Activated T-helper 2 cell treated with anti-CD3 and anti-CD28 coated beads, Interferon-gamma antibody, Interleukin-2, Interleukin-4, amounts not matched to agents 10 μg/mL and 5 μg/mL and 100 μg/mL, durations not matched to agents 14 hours and 24 hours and 36 hours (primary cell): ENCODE measurements around the gene CIITA. TPM values are rescaled to one million over a fixed set of nuclear protein-coding genes. Genes with fewer than 3 reads are reported as not detected.
"Not testable (repeated sequence)": the region's sequence is repeated elsewhere in the genome, so short reads cannot be mapped to it uniquely, and the experiment has no call there.

Experiments used
- DNase-seq: peaks from one replicate; pipeline ENCODE4 v3.0.0; 2021; ENCODE audit warnings: low spot score
- H3K27ac Mint-ChIP-seq: one replicate; pipeline ENCODE4 v1.8.0; 2021; ENCODE audit warnings: mixed read lengths
- H3K27me3 Mint-ChIP-seq: one replicate; pipeline ENCODE4 v1.8.0; 2021; ENCODE audit warnings: low read depth, mixed read lengths
- H3K36me3 Mint-ChIP-seq: one replicate; pipeline ENCODE4 v1.8.0; 2021; ENCODE audit warnings: low read depth, mixed read lengths
- H3K4me1 Mint-ChIP-seq: one replicate; pipeline ENCODE4 v1.8.0; 2021; ENCODE audit warnings: low read depth, mixed read lengths
- H3K4me3 Mint-ChIP-seq: one replicate; pipeline ENCODE4 v1.8.0; 2021; ENCODE audit warnings: low read depth, mild to moderate bottlenecking, moderate library complexity, mixed read lengths
- H3K9me3 Mint-ChIP-seq: one replicate; pipeline ENCODE4 v1.8.0; 2021; ENCODE audit warnings: mixed read lengths
- intact Hi-C: fragments of 100-400 bp; cut with micrococcal nuclease; formaldehyde crosslinking; loops from one replicate; pipeline ENCODE4 v1.15.1; 2023
- total RNA-seq: library from RNA; stranded (reverse); gene quantifications from 2 replicates; pipeline ENCODE4 v1.2.3, GENCODE V29; 2022

Gene CIITA
- total RNA-seq, 1 donor from 2014 or later, result 8.6 TPM

GRCh38 chr16:10951026-10951425 is 74.0 kb downstream of the CIITA start:
- Mint-ChIP-seq H3K4me1 (peaks cover 44% of the 10 kb centered on the region), H3K9me3 (no peaks in the 10 kb centered on the region), H3K27ac (no peak overlapping the region), H3K4me3 (no peak overlapping the region), H3K27me3 (no peaks in the 10 kb centered on the region), H3K36me3 (peaks cover 3% of the 10 kb centered on the region)
- DNase-seq, result no peak
- intact Hi-C loops, result no loop called here

- H3K27ac Mint-ChIP-seq, result peak overlapping the region; percentile 62
- H3K4me1 Mint-ChIP-seq, result peaks cover 54% of the 10 kb centered on the region
- peaks cover 15% of the 10 kb centered on the region for H3K36me3 Mint-ChIP-seq
- DNase-seq, result no peak
- H3K9me3 Mint-ChIP-seq, result no peaks in the 10 kb centered on the region
- intact Hi-C loops, result loop anchor here (1.0 to 5.0 kb wide), 3 partner anchors 9 to 627 kb away; no protein-coding TSS in a partner anchor
- peak overlapping the region; percentile 6 for H3K4me3 Mint-ChIP-seq
- no peaks in the 10 kb centered on the region for H3K27me3 Mint-ChIP-seq
Measured at GRCh38 chr16:10954903-10955302, 77.9 kb downstream of the CIITA start.

- peak overlapping the region; percentile 32 for H3K4me3 Mint-ChIP-seq
- H3K27me3 Mint-ChIP-seq, result no peaks in the 10 kb centered on the region
- no peak for DNase-seq
- no peaks in the 10 kb centered on the region for H3K9me3 Mint-ChIP-seq
- intact Hi-C loops, result loop anchor here (2.0 to 5.0 kb wide), 2 partner anchors 421 to 624 kb away; no protein-coding TSS in a partner anchor
- peaks cover 39% of the 10 kb centered on the region for H3K36me3 Mint-ChIP-seq
- peak overlapping the region; percentile 87 for H3K27ac Mint-ChIP-seq
- H3K4me1 Mint-ChIP-seq, result peaks cover 74% of the 10 kb centered on the region
Measured at GRCh38 chr16:10957771-10958482, 80.9 kb downstream of the CIITA start.

- no peak for DNase-seq
- H3K27me3 Mint-ChIP-seq, result no peaks in the 10 kb centered on the region
- peaks cover 77% of the 10 kb centered on the region for H3K4me1 Mint-ChIP-seq
- no peak overlapping the region for H3K27ac Mint-ChIP-seq
- H3K9me3 Mint-ChIP-seq, result no peaks in the 10 kb centered on the region
- H3K4me3 Mint-ChIP-seq, result no peak overlapping the region
- peaks cover 51% of the 10 kb centered on the region for H3K36me3 Mint-ChIP-seq
- intact Hi-C loops, result loop anchor here (5.0 kb wide), 1 partner anchor 623 kb away; no protein-coding TSS in a partner anchor
Measured at GRCh38 chr16:10959161-10959560, 82.2 kb downstream of the CIITA start.

- Mint-ChIP-seq H3K4me1 (peaks cover 74% of the 10 kb centered on the region), H3K4me3 (no peak overlapping the region), H3K9me3 (peaks cover 5% of the 10 kb centered on the region), H3K27ac (peak overlapping the region; percentile 74), H3K27me3 (no peaks in the 10 kb centered on the region), H3K36me3 (peaks cover 55% of the 10 kb centered on the region)
- intact Hi-C loops, result loop anchor here (5.0 to 10.0 kb wide), 3 partner anchors 681 to 821 kb away; no protein-coding TSS in a partner anchor
- DNase-seq, result no peak
Measured at GRCh38 chr16:10961231-10961630, 84.2 kb downstream of the CIITA start.

GRCh38 chr16:10964039-10964890 is 87.3 kb downstream of the CIITA start:
- peaks cover 67% of the 10 kb centered on the region for H3K4me1 Mint-ChIP-seq
- H3K27ac Mint-ChIP-seq, result peak overlapping the region; percentile 94
- peak; percentile 77 for DNase-seq
- H3K9me3 Mint-ChIP-seq, result peaks cover 8% of the 10 kb centered on the region
- H3K27me3 Mint-ChIP-seq, result no peaks in the 10 kb centered on the region
- intact Hi-C loops, result loop anchor here (1.0 to 10.0 kb wide), 14 partner anchors 10 to 818 kb away; no protein-coding TSS in a partner anchor
- peak overlapping the region; percentile 51 for H3K4me3 Mint-ChIP-seq
- H3K36me3 Mint-ChIP-seq, result peaks cover 62% of the 10 kb centered on the region

- peaks cover 8% of the 10 kb centered on the region for H3K9me3 Mint-ChIP-seq
- H3K36me3 Mint-ChIP-seq, result peaks cover 62% of the 10 kb centered on the region
- H3K4me3 Mint-ChIP-seq, result peak overlapping the region; percentile 63
- H3K4me1 Mint-ChIP-seq, result peaks cover 68% of the 10 kb centered on the region
- no peaks in the 10 kb centered on the region for H3K27me3 Mint-ChIP-seq
- H3K27ac Mint-ChIP-seq, result peak overlapping the region; percentile 92
- peak; percentile 70 for DNase-seq
- intact Hi-C loops, result loop anchor here (1.0 to 10.0 kb wide), 19 partner anchors 11 to 817 kb away; no protein-coding TSS in a partner anchor
Measured at GRCh38 chr16:10964891-10965326, 87.9 kb downstream of the CIITA start.

GRCh38 chr16:10965440-10966061 is 88.5 kb downstream of the CIITA start:
- Mint-ChIP-seq H3K36me3 (peaks cover 65% of the 10 kb centered on the region), H3K4me1 (peaks cover 68% of the 10 kb centered on the region), H3K27ac (peak overlapping the region; percentile 92), H3K9me3 (peaks cover 8% of the 10 kb centered on the region), H3K27me3 (no peaks in the 10 kb centered on the region), H3K4me3 (peak overlapping the region; percentile 63)
- intact Hi-C loops, result loop anchor here (1.0 to 10.0 kb wide), 12 partner anchors 23 to 769 kb away; no protein-coding TSS in a partner anchor
- DNase-seq, result no peak

GRCh38 chr16:10966129-10966528 is 89.1 kb downstream of the CIITA start:
- peaks cover 65% of the 10 kb centered on the region for H3K36me3 Mint-ChIP-seq
- H3K27me3 Mint-ChIP-seq, result no peaks in the 10 kb centered on the region
- H3K27ac Mint-ChIP-seq, result peak overlapping the region; percentile 92
- H3K4me1 Mint-ChIP-seq, result peaks cover 68% of the 10 kb centered on the region
- no peak for DNase-seq
- intact Hi-C loops, result loop anchor here (5.0 to 10.0 kb wide), 2 partner anchors 211 to 769 kb away; no protein-coding TSS in a partner anchor
- peaks cover 8% of the 10 kb centered on the region for H3K9me3 Mint-ChIP-seq
- peak overlapping the region; percentile 49 for H3K4me3 Mint-ChIP-seq

- H3K4me3 Mint-ChIP-seq, DNase-seq, H3K9me3 Mint-ChIP-seq, H3K27me3 Mint-ChIP-seq: not testable (repeated sequence)
- peaks cover 65% of the 10 kb centered on the region for H3K36me3 Mint-ChIP-seq
- intact Hi-C loops, result loop anchor here (5.0 to 10.0 kb wide), 2 partner anchors 211 to 768 kb away; no protein-coding TSS in a partner anchor
- H3K4me1 Mint-ChIP-seq, result peaks cover 68% of the 10 kb centered on the region
- H3K27ac Mint-ChIP-seq, result peak overlapping the region; percentile 92
Measured at GRCh38 chr16:10966559-10966958, 89.6 kb downstream of the CIITA start.

GRCh38 chr16:10967986-10968385 is 91.0 kb downstream of the CIITA start:
- Mint-ChIP-seq H3K27ac (no peak overlapping the region), H3K9me3 (peaks cover 8% of the 10 kb centered on the region), H3K36me3 (peaks cover 63% of the 10 kb centered on the region), H3K4me3 (no peak overlapping the region), H3K4me1 (peaks cover 70% of the 10 kb centered on the region), H3K27me3 (no peaks in the 10 kb centered on the region)
- no peak for DNase-seq
- intact Hi-C loops, result loop anchor here (5.0 to 10.0 kb wide), 2 partner anchors 209 to 767 kb away; no protein-coding TSS in a partner anchor

- no peak for DNase-seq
- Mint-ChIP-seq H3K4me1 (peaks cover 72% of the 10 kb centered on the region), H3K4me3 (no peak overlapping the region), H3K9me3 (peaks cover 8% of the 10 kb centered on the region), H3K27ac (peak overlapping the region; percentile 71), H3K27me3 (no peaks in the 10 kb centered on the region), H3K36me3 (peaks cover 63% of the 10 kb centered on the region)
- intact Hi-C loops, result loop anchor here (5.0 to 10.0 kb wide), 2 partner anchors 209 to 766 kb away; no protein-coding TSS in a partner anchor
Measured at GRCh38 chr16:10968498-10968897, 91.5 kb downstream of the CIITA start.
